Endodermal cell (in vitro differentiated cells): Measurements from ENCODE around the gene ARHGAP35. TPM values are rescaled to one million over a fixed set of nuclear protein-coding genes. Genes with fewer than 3 reads are reported as not detected.

Experiments
- DNase-seq: peaks from one replicate; pipeline ENCODE4 v3.0.0-alpha.2; 2017
- H3K27ac ChIP-seq: 2 replicates; pipeline ENCODE4 v1.5.1; 2013; ENCODE audit warnings: mild to moderate bottlenecking, low read depth, low read length, moderate library complexity
- H3K27me3 ChIP-seq: 2 replicates; pipeline ENCODE4 v1.6.1; 2013; ENCODE audit warnings: mild to moderate bottlenecking, low read length, moderate library complexity; ENCODE audit not compliant: insufficient read depth, control insufficient read depth, poor library complexity, severe bottlenecking
- H3K36me3 ChIP-seq: 2 replicates; pipeline ENCODE4 v1.7.0; 2013; ENCODE audit warnings: mild to moderate bottlenecking, low read length, moderate library complexity; ENCODE audit not compliant: control insufficient read depth, insufficient read depth
- H3K4me1 ChIP-seq: one replicate; pipeline ENCODE4 v1.7.0; 2013; ENCODE audit warnings: low read length; ENCODE audit not compliant: control insufficient read depth, insufficient read depth
- H3K4me3 ChIP-seq: 2 replicates; pipeline ENCODE4 v1.5.1; 2013; ENCODE audit warnings: mild to moderate bottlenecking, low read length, moderate library complexity
- H3K9ac ChIP-seq: 2 replicates; pipeline ENCODE4 v1.6.1; 2013; ENCODE audit warnings: mild to moderate bottlenecking, low read length, moderate library complexity; ENCODE audit not compliant: poor library complexity, severe bottlenecking; ENCODE audit errors: extremely low read depth
- H3K9me3 ChIP-seq: 2 replicates; pipeline ENCODE4 v1.6.1; 2013; ENCODE audit warnings: mild to moderate bottlenecking, low read length, moderate library complexity; ENCODE audit not compliant: control insufficient read depth
- H3K27ac Mint-ChIP-seq: 2 replicates; pipeline ENCODE4 v1.8.0; 2020; ENCODE audit warnings: mixed read lengths
- H3K27me3 Mint-ChIP-seq: 2 replicates; pipeline ENCODE4 v1.8.0; 2021; ENCODE audit warnings: mild to moderate bottlenecking, mixed read lengths; ENCODE audit not compliant: insufficient read depth
- H3K36me3 Mint-ChIP-seq: 2 replicates; pipeline ENCODE4 v1.8.0; 2020; ENCODE audit warnings: low read depth, mixed read lengths
- H3K4me1 Mint-ChIP-seq: 2 replicates; pipeline ENCODE4 v1.8.0; 2020; ENCODE audit warnings: mixed read lengths
- H3K4me3 Mint-ChIP-seq: 2 replicates; pipeline ENCODE4 v1.8.0; 2020; ENCODE audit warnings: mild to moderate bottlenecking, moderate library complexity, mixed read lengths
- H3K9me3 Mint-ChIP-seq: 2 replicates; pipeline ENCODE4 v1.8.0; 2020; ENCODE audit warnings: mild to moderate bottlenecking, mixed read lengths
- CTCF ChIP-seq: fragments of 200-600 bp; sonication (generic); conservative IDR thresholded peaks from 2 replicates; pipeline ENCODE4 v1.5.0; 2021; ENCODE audit warnings: antibody characterized with exemption, mild to moderate bottlenecking
- WGBS, 2 experiments: methylation state at CpG; one replicate each; pipeline versions ENCODE4 v1.1.5 to v1.1.7; 2013; ENCODE audit warnings: missing lambda C conversion rate in 2 of 2, mixed read lengths in 1 of 2; ENCODE audit not compliant: insufficient coverage in 1 of 2, insufficient read length in 1 of 2; 5-methylcytosine and 5-hydroxymethylcytosine counted together
- total RNA-seq, 2 donors: library from RNA; stranded (reverse); fragmentation: NEBNext Ultra II Directional in 1 of 2; extraction: Animal tissue kit (Norgen Biotek cat#: 25700) in 1 of 2; gene quantifications; 2 replicates in 1 of 2; 3 replicates in 1 of 2; pipeline ENCODE4 v1.2.1, GENCODE V29; 2021

The ARHGAP35 gene
- total RNA-seq, 2 donors from 2014 or later = 41.4 to 41.6 TPM

- no peaks in the 10 kb centered on the region for H3K27me3 ChIP-seq
- no peak overlapping the region for H3K9ac ChIP-seq
- WGBS, 2 experiments = 55 to 61% methylated on average over 3 of the region's 3 CpGs
- no peaks in the 10 kb centered on the region for H3K9me3 ChIP-seq
- Mint-ChIP-seq H3K27me3 (no peaks in the 10 kb centered on the region), H3K4me3 (no peak overlapping the region), H3K27ac (no peak overlapping the region), H3K4me1 (peaks cover 42% of the 10 kb centered on the region), H3K9me3 (no peaks in the 10 kb centered on the region), H3K36me3 (peaks cover 1% of the 10 kb centered on the region)
- peaks cover 30% of the 10 kb centered on the region for H3K4me1 ChIP-seq
- no peak for DNase-seq
- no peak for TF ChIP-seq CTCF
- peak overlapping the region; percentile 10 for H3K27ac ChIP-seq
- H3K36me3 ChIP-seq = no peaks in the 10 kb centered on the region
- no peak overlapping the region for H3K4me3 ChIP-seq
Measured at GRCh38 chr19:46903458-46903857, 42.7 kb downstream of the ARHGAP35 start.

- H3K27ac Mint-ChIP-seq = peak overlapping the region; percentile 52
- no peak overlapping the region for H3K4me3 Mint-ChIP-seq
- WGBS, 2 experiments = 81 to 88% methylated on average over 13 to 16 of the region's 16 CpGs
- Histone ChIP-seq H3K36me3 (no peaks in the 10 kb centered on the region), H3K27me3 (no peaks in the 10 kb centered on the region), H3K27ac (peak overlapping the region; percentile 61), H3K4me1 (peaks cover 33% of the 10 kb centered on the region), H3K9ac (no peak overlapping the region), H3K4me3 (peak overlapping the region; percentile 15), H3K9me3 (no peaks in the 10 kb centered on the region)
- H3K9me3 Mint-ChIP-seq = no peaks in the 10 kb centered on the region
- H3K4me1 Mint-ChIP-seq = peaks cover 40% of the 10 kb centered on the region
- no peak for TF ChIP-seq CTCF
- no peaks in the 10 kb centered on the region for H3K27me3 Mint-ChIP-seq
- H3K36me3 Mint-ChIP-seq = peaks cover 1% of the 10 kb centered on the region
- peak; percentile 59 for DNase-seq
Measured at GRCh38 chr19:46904114-46905060, 43.6 kb downstream of the ARHGAP35 start.

GRCh38 chr19:46906221-46906620 lies 45.4 kb downstream of the ARHGAP35 start:
- 80 to 100% methylated on average over 1 of the region's 2 CpGs for WGBS, 2 experiments
- H3K36me3 Mint-ChIP-seq = peaks cover 7% of the 10 kb centered on the region
- Histone ChIP-seq H3K27me3 (no peaks in the 10 kb centered on the region), H3K9ac (no peak overlapping the region), H3K4me3 (no peak overlapping the region), H3K36me3 (no peaks in the 10 kb centered on the region), H3K27ac (no peak overlapping the region), H3K4me1 (peaks cover 33% of the 10 kb centered on the region), H3K9me3 (no peaks in the 10 kb centered on the region)
- H3K27ac Mint-ChIP-seq = no peak overlapping the region
- H3K9me3 Mint-ChIP-seq = no peaks in the 10 kb centered on the region
- H3K27me3 Mint-ChIP-seq = no peaks in the 10 kb centered on the region
- TF ChIP-seq CTCF = no peak
- H3K4me3 Mint-ChIP-seq = no peak overlapping the region
- peak; percentile 14 for DNase-seq
- peaks cover 38% of the 10 kb centered on the region for H3K4me1 Mint-ChIP-seq
